HepG2 (cell line): ENCODE data around the gene FEM1B. TPM values are rescaled to one million over a fixed set of nuclear protein-coding genes. Genes with fewer than 3 reads are reported as not detected.
A peak's percentile ranks its signal among the peaks of the same experiment; 100 is the strongest.

Source experiments
- CEBPG ChIP-seq: IDR thresholded peaks from 2 replicates; pipeline ENCODE4 v1.6.1; 2016
- CENPX ChIP-seq: sonication (generic); formaldehyde crosslinking; IDR thresholded peaks from 2 replicates; pipeline ENCODE4 v1.9.0; 2021; ENCODE audit warnings: mild to moderate bottlenecking, missing genetic modification reagents, moderate library complexity
- CHD2 ChIP-seq: IDR thresholded peaks from 2 replicates; pipeline ENCODE4 v1.6.1; 2011; ENCODE audit warnings: low read depth, low read length, improper control_type of control experiment
- DMAP1 ChIP-seq: IDR thresholded peaks from 2 replicates; pipeline ENCODE4 v1.6.1; 2016
- ELK4 ChIP-seq: sonication (generic); formaldehyde crosslinking; IDR thresholded peaks from 2 replicates; pipeline ENCODE4 v1.9.0; 2021; ENCODE audit warnings: missing genetic modification reagents, borderline replicate concordance
- GPN1 ChIP-seq: sonication (generic); formaldehyde crosslinking; IDR thresholded peaks from 2 replicates; pipeline ENCODE4 v1.5.1; 2020; ENCODE audit warnings: missing genetic modification reagents, borderline replicate concordance
- IKZF1 ChIP-seq: fragments of 450-650 bp; IDR thresholded peaks from 2 replicates; pipeline ENCODE4 v1.7.1; 2016
- JUNB ChIP-seq: sonication (generic); formaldehyde crosslinking; IDR thresholded peaks from 2 replicates; pipeline ENCODE4 v1.8.0; 2022; ENCODE audit warnings: missing genetic modification reagents, mild to moderate bottlenecking, borderline replicate concordance
- KAT7 ChIP-seq: IDR thresholded peaks from 2 replicates; pipeline ENCODE4 v1.6.1; 2018; ENCODE audit warnings: borderline replicate concordance, missing compliant biosample characterization
- NR2F2 ChIP-seq: IDR thresholded peaks from 2 replicates; pipeline ENCODE4 v1.6.1; 2012; ENCODE audit warnings: low read depth, inconsistent platforms, borderline replicate concordance
- PATZ1 ChIP-seq: sonication (generic); formaldehyde crosslinking; IDR thresholded peaks from 2 replicates; pipeline ENCODE4 v1.4.0; 2020; ENCODE audit warnings: missing genetic modification reagents
- PHB2 ChIP-seq: fragments of 450-650 bp; IDR thresholded peaks from 2 replicates; pipeline ENCODE4 v1.6.1; 2018; ENCODE audit not compliant: partially characterized antibody
- PHF8 ChIP-seq: sonication (generic); formaldehyde crosslinking; IDR thresholded peaks from 2 replicates; pipeline ENCODE4 v1.5.0; 2020; ENCODE audit warnings: missing genetic modification reagents
- RFX5 ChIP-seq: IDR thresholded peaks from 2 replicates; pipeline ENCODE4 v1.6.1; 2011; ENCODE audit warnings: low read depth, low read length, improper control_type of control experiment
- RXRB ChIP-seq: IDR thresholded peaks from 2 replicates; pipeline ENCODE4 v1.6.1; 2016; ENCODE audit warnings: borderline replicate concordance, missing genetic modification reagents, missing compliant biosample characterization
- SMYD3 ChIP-seq: sonication (generic); formaldehyde crosslinking; IDR thresholded peaks from 2 replicates; pipeline ENCODE4 v1.8.1; 2023; ENCODE audit warnings: mild to moderate bottlenecking, missing genetic modification reagents
- TAF15 ChIP-seq: fragments of 200-400 bp; formaldehyde crosslinking; IDR thresholded peaks from one replicate; pipeline ENCODE4 v1.6.1; 2018; ENCODE audit warnings: mild to moderate bottlenecking, low read depth, low read length; ENCODE audit not compliant: poor library complexity, severe bottlenecking
- ZBTB8A ChIP-seq: sonication (generic); formaldehyde crosslinking; IDR thresholded peaks from 2 replicates; pipeline ENCODE4 v1.4.0; 2020; ENCODE audit warnings: mild to moderate bottlenecking, low read depth, missing genetic modification reagents, borderline replicate concordance
- ZNF180 ChIP-seq: sonication (generic); formaldehyde crosslinking; IDR thresholded peaks from 2 replicates; pipeline ENCODE4 v1.4.0; 2020; ENCODE audit warnings: low read depth, missing genetic modification reagents, borderline replicate concordance
- ZNF205 ChIP-seq: IDR thresholded peaks from 2 replicates; pipeline ENCODE4 v1.6.1; 2018; ENCODE audit warnings: missing biosample characterization, missing genetic modification reagents
- ZNF891 ChIP-seq: sonication (generic); formaldehyde crosslinking; IDR thresholded peaks from 2 replicates; pipeline ENCODE4 v1.5.0; 2020; ENCODE audit warnings: mild to moderate bottlenecking, missing genetic modification reagents
- polyA plus RNA-seq, 8 experiments: library from polyadenylated mRNA; depleted of rRNA in 3 of 8; stranded (reverse) in 7 of 8; unstranded in 1 of 8; fragments of >200 nt; fragmentation: Illumina TruSeq in 4 of 8; extraction: Trizol in 4 of 8; gene quantifications; 2 replicates each; pipeline versions ENCODE4 v1.2.1 to v1.2.3, GENCODE V29; 2011 to 2016; ENCODE audit warnings: low read depth in 4 of 8, missing spikeins in 1 of 8, mixed read lengths in 1 of 8; ENCODE audit not compliant: insufficient read depth in 1 of 8
- total RNA-seq, 5 experiments: library from RNA; depleted of rRNA; stranded (reverse); fragments of >200 nt; fragmentation: Illumina TruSeq; extraction: Trizol; gene quantifications; 2 replicates each; pipeline ENCODE4 v1.2.3, GENCODE V29; 2016; ENCODE audit warnings: low read depth in 1 of 5
- TF ChIP-seq, protein P1 (sequence below): sonication (generic); formaldehyde crosslinking; IDR thresholded peaks from 2 replicates; pipeline ENCODE4 v1.5.0; 2020; ENCODE audit warnings: missing genetic modification reagents
- TF ChIP-seq, protein P2 (sequence below): IDR thresholded peaks from 2 replicates; pipeline ENCODE4 v1.6.1; 2012; ENCODE audit warnings: low read length, improper control_type of control experiment

The FEM1B gene
- total and polyA plus RNA-seq, 2 of the 13 experiments (the other 11 are each of a cell fraction or from before 2014, with no cell fraction given) = 38.1 to 40.0 TPM

DNA sequence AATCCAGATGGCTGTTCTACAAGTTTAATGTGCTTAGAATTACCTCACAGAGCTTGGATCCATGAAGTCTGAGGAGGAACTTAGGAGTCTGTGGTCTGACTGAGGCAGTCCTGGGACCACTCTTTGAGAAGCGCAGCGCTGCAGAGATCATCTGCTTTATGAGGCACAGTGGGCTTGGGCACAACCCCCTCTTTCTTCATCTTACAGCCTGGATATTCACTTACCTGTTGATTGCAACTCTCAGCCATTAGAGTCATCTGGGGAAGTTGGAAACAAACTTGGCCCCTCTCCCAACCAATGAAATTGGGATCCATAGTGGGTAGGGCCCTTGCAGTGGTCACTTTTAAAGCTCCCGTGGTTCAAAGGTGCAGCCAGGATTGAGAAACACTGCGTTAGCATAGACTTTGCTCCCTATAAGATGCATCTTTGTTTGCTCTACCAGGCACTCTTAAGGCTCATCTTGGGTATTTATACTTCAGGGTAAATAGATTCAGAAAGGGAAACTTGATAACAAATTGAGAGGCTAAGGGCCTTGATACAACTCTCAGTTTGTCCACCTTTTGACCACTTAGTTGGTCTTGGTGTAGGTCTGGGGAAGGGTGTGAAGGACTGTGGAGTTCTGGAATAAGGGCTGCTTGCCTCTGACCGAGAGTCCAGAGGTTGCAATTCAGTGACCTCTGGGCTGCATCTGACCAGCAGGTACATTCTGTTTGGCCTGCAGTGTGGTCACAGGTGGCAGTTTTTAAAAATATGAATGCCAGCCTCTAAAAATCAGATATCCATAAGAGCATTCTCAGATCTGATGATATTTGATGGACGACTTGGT lies 22.8 kb downstream of the FEM1B start (continued):
- TF ChIP-seq, protein P1, sequence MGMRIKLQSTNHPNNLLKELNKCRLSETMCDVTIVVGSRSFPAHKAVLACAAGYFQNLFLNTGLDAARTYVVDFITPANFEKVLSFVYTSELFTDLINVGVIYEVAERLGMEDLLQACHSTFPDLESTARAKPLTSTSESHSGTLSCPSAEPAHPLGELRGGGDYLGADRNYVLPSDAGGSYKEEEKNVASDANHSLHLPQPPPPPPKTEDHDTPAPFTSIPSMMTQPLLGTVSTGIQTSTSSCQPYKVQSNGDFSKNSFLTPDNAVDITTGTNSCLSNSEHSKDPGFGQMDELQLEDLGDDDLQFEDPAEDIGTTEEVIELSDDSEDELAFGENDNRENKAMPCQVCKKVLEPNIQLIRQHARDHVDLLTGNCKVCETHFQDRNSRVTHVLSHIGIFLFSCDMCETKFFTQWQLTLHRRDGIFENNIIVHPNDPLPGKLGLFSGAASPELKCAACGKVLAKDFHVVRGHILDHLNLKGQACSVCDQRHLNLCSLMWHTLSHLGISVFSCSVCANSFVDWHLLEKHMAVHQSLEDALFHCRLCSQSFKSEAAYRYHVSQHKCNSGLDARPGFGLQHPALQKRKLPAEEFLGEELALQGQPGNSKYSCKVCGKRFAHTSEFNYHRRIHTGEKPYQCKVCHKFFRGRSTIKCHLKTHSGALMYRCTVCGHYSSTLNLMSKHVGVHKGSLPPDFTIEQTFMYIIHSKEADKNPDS (CRISPR knock-in tag) = no peak
- TF ChIP-seq RFX5 = no peak; the same call in 1 of the 2 replicates
- TF ChIP-seq CEBPG (CRISPR knock-in tag) = peak; percentile 84
- TF ChIP-seq PATZ1 = no peak; the same call in 1 of the 2 replicates
- TF ChIP-seq ZNF205 = no peak
- TF ChIP-seq KAT7 (CRISPR knock-in tag) = no peak
- no peak for TF ChIP-seq ZNF180
- no peak for TF ChIP-seq IKZF1
- no peak; the same call in 1 of the 2 replicates for TF ChIP-seq NR2F2
- no peak for TF ChIP-seq CHD2
- no peak for TF ChIP-seq JUNB (CRISPR knock-in tag)
- TF ChIP-seq PHF8 (CRISPR knock-in tag) = no peak
- TF ChIP-seq ELK4 (CRISPR knock-in tag) = no peak
- TF ChIP-seq, protein P2, sequence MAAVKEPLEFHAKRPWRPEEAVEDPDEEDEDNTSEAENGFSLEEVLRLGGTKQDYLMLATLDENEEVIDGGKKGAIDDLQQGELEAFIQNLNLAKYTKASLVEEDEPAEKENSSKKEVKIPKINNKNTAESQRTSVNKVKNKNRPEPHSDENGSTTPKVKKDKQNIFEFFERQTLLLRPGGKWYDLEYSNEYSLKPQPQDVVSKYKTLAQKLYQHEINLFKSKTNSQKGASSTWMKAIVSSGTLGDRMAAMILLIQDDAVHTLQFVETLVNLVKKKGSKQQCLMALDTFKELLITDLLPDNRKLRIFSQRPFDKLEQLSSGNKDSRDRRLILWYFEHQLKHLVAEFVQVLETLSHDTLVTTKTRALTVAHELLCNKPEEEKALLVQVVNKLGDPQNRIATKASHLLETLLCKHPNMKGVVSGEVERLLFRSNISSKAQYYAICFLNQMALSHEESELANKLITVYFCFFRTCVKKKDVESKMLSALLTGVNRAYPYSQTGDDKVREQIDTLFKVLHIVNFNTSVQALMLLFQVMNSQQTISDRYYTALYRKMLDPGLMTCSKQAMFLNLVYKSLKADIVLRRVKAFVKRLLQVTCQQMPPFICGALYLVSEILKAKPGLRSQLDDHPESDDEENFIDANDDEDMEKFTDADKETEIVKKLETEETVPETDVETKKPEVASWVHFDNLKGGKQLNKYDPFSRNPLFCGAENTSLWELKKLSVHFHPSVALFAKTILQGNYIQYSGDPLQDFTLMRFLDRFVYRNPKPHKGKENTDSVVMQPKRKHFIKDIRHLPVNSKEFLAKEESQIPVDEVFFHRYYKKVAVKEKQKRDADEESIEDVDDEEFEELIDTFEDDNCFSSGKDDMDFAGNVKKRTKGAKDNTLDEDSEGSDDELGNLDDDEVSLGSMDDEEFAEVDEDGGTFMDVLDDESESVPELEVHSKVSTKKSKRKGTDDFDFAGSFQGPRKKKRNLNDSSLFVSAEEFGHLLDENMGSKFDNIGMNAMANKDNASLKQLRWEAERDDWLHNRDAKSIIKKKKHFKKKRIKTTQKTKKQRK = no peak
- TF ChIP-seq PHB2 = no peak
- TF ChIP-seq SMYD3 (CRISPR knock-in tag) = 0 out of 2 replicates have a peak, but pooled peaks have one; percentile 36
- TF ChIP-seq TAF15 = no peak
- no peak for TF ChIP-seq DMAP1 (CRISPR knock-in tag)
- TF ChIP-seq GPN1 (CRISPR knock-in tag) = no peak
- TF ChIP-seq ZBTB8A (CRISPR knock-in tag) = no peak
- TF ChIP-seq RXRB (CRISPR knock-in tag) = peak; percentile 66; the same call in 1 of the 2 replicates
- no peak for TF ChIP-seq ZNF891 (CRISPR knock-in tag)
- no peak for TF ChIP-seq CENPX
